HCT116 (cell line): ENCODE results near the gene PLAGL2.

Source experiments
- CEBPB ChIP-seq: IDR thresholded peaks from 2 replicates; pipeline ENCODE4 v1.6.1; 2012; ENCODE audit warnings: low read depth
- EZH2 ChIP-seq: fragments of 200-600 bp; sonication (generic); IDR thresholded peaks from 2 replicates; pipeline ENCODE4 v1.6.1; 2017; ENCODE audit warnings: antibody characterized with exemption, mixed run types
- EZH2phosphoT487 ChIP-seq: fragments of 200-600 bp; IDR thresholded peaks from 2 replicates; pipeline ENCODE4 v1.6.1; 2018; ENCODE audit warnings: antibody characterized with exemption, borderline replicate concordance
- FOSL1 ChIP-seq: IDR thresholded peaks from 2 replicates; pipeline ENCODE4 v1.6.1; 2012; ENCODE audit warnings: low read depth
- POLR2A ChIP-seq: IDR thresholded peaks from 2 replicates; pipeline ENCODE4 v1.7.0; 2011; ENCODE audit warnings: borderline replicate concordance; ENCODE audit not compliant: insufficient read depth, insufficient read length; ENCODE audit errors: extremely low read depth
- POLR2AphosphoS5 ChIP-seq: IDR thresholded peaks from 2 replicates; pipeline ENCODE4 v1.6.1; 2011; ENCODE audit warnings: mild to moderate bottlenecking, low read depth, low read length, moderate library complexity
- RAD21 ChIP-seq: IDR thresholded peaks from 2 replicates; pipeline ENCODE4 v1.6.1; 2012; ENCODE audit warnings: low read depth, mild to moderate bottlenecking
- SIN3A ChIP-seq: IDR thresholded peaks from 2 replicates; pipeline ENCODE4 v1.6.1; 2012; ENCODE audit warnings: low read depth
- SRF ChIP-seq: IDR thresholded peaks from 2 replicates; pipeline ENCODE4 v1.6.1; 2012; ENCODE audit warnings: low read depth
- TCF7L2 ChIP-seq: IDR thresholded peaks from 2 replicates; pipeline ENCODE4 v1.7.0; 2011; ENCODE audit warnings: borderline replicate concordance, inconsistent platforms; ENCODE audit not compliant: insufficient read depth, insufficient read length; ENCODE audit errors: extremely low read depth
- ZFX ChIP-seq: fragments of 450-650 bp; IDR thresholded peaks from 2 replicates; pipeline ENCODE4 v1.6.1; 2017
- TF ChIP-seq, protein P1 (sequence below), 3 experiments: fragments of 200-600 bp in 1 of 3; sonication (generic) in 1 of 3; IDR thresholded peaks in 2 of 3; conservative IDR thresholded peaks in 1 of 3; 2 replicates each; pipeline ENCODE4 v1.5.1; 2012 to 2017; ENCODE audit warnings: low read depth in 2 of 3, low read length in 2 of 3, antibody characterized with exemption in 1 of 3, borderline replicate concordance in 1 of 3, control low read depth in 1 of 3, mild to moderate bottlenecking in 1 of 3, mixed read lengths in 1 of 3, mixed run types in 1 of 3, moderate library complexity in 1 of 3; ENCODE audit not compliant: insufficient read depth in 1 of 3
- TF ChIP-seq, protein P2 (sequence below): IDR thresholded peaks from 2 replicates; pipeline ENCODE4 v1.6.1; 2012; ENCODE audit warnings: low read depth
- TF ChIP-seq, protein P3 (sequence below): IDR thresholded peaks from 2 replicates; pipeline ENCODE4 v1.6.1; 2012

DNA sequence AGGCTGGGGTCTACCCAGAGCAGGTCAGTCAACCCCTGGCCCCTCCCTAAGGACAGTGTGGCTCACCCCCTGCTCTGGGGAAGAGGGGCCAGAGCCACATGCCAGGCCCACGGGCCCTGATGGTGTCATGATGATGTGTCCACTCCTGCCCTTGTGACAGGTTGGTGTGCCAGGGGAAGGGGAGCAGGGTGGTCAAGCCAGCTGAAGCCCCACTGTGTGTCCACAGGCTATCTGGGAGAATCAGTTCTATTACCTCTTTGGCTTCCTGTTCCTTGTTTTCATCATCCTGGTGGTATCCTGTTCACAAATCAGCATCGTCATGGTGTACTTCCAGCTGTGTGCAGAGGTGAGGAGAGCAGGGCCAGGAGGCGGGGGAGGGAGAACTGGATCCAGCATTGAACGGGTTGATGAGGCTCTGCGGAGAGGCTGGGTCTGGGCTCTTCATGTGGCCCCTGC lies 47.7 kb downstream of the PLAGL2 start:
- TF ChIP-seq CEBPB (no peak), POLR2A (no peak), EZH2 (no peak), POLR2AphosphoS5 (no peak), SRF (no peak), FOSL1 (no peak), SIN3A (no peak), EZH2phosphoT487 (no peak), TCF7L2 (no peak), RAD21 (no peak), ZFX (no peak)
- TF ChIP-seq, protein P1, sequence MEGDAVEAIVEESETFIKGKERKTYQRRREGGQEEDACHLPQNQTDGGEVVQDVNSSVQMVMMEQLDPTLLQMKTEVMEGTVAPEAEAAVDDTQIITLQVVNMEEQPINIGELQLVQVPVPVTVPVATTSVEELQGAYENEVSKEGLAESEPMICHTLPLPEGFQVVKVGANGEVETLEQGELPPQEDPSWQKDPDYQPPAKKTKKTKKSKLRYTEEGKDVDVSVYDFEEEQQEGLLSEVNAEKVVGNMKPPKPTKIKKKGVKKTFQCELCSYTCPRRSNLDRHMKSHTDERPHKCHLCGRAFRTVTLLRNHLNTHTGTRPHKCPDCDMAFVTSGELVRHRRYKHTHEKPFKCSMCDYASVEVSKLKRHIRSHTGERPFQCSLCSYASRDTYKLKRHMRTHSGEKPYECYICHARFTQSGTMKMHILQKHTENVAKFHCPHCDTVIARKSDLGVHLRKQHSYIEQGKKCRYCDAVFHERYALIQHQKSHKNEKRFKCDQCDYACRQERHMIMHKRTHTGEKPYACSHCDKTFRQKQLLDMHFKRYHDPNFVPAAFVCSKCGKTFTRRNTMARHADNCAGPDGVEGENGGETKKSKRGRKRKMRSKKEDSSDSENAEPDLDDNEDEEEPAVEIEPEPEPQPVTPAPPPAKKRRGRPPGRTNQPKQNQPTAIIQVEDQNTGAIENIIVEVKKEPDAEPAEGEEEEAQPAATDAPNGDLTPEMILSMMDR (IDR thresholded peaks at IDR 0.05 in 2 of 3, conservative IDR thresholded peaks at IDR 0.05 in 1 of 3; ENCODE audit: borderline replicate concordance in 1 of 3, insufficient read depth in 1 of 3, low read depth in 2 of 3, low read length in 2 of 3), result no peak
- TF ChIP-seq, protein P2, sequence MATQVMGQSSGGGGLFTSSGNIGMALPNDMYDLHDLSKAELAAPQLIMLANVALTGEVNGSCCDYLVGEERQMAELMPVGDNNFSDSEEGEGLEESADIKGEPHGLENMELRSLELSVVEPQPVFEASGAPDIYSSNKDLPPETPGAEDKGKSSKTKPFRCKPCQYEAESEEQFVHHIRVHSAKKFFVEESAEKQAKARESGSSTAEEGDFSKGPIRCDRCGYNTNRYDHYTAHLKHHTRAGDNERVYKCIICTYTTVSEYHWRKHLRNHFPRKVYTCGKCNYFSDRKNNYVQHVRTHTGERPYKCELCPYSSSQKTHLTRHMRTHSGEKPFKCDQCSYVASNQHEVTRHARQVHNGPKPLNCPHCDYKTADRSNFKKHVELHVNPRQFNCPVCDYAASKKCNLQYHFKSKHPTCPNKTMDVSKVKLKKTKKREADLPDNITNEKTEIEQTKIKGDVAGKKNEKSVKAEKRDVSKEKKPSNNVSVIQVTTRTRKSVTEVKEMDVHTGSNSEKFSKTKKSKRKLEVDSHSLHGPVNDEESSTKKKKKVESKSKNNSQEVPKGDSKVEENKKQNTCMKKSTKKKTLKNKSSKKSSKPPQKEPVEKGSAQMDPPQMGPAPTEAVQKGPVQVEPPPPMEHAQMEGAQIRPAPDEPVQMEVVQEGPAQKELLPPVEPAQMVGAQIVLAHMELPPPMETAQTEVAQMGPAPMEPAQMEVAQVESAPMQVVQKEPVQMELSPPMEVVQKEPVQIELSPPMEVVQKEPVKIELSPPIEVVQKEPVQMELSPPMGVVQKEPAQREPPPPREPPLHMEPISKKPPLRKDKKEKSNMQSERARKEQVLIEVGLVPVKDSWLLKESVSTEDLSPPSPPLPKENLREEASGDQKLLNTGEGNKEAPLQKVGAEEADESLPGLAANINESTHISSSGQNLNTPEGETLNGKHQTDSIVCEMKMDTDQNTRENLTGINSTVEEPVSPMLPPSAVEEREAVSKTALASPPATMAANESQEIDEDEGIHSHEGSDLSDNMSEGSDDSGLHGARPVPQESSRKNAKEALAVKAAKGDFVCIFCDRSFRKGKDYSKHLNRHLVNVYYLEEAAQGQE, result no peak
- TF ChIP-seq, protein P3, sequence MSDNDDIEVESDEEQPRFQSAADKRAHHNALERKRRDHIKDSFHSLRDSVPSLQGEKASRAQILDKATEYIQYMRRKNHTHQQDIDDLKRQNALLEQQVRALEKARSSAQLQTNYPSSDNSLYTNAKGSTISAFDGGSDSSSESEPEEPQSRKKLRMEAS, result no peak
